Measurements from ENCODE around the gene STX18.

GRCh38 chr4:4512282-4512681 is 29.6 kb downstream of the STX18 start:
- no peak for TF ChIP-seq BCL3 (CRISPR knock-in tag; IDR thresholded peaks at IDR 0.05)
- no peak for TF ChIP-seq CTCF (CRISPR knock-in tag; IDR thresholded peaks at IDR 0.05)
- no peak for TF ChIP-seq ESRRA (CRISPR knock-in tag; IDR thresholded peaks at IDR 0.05; ENCODE audit: low read depth)
- no peak for TF ChIP-seq ZNF580 (CRISPR knock-in tag; IDR thresholded peaks at IDR 0.05; ENCODE audit: borderline replicate concordance, low read depth)
- no peak for TF ChIP-seq HNF4A (CRISPR knock-in tag; IDR thresholded peaks at IDR 0.05)
- TF ChIP-seq HCFC1 (IDR thresholded peaks at IDR 0.05; ENCODE audit: low read depth, low read length), result no peak
- no peak for TF ChIP-seq ZFP36L2 (CRISPR knock-in tag; IDR thresholded peaks at IDR 0.05)
- no peak for TF ChIP-seq THAP7 (CRISPR knock-in tag; IDR thresholded peaks at IDR 0.05)
- no peak for TF ChIP-seq RAD21 (CRISPR knock-in tag; IDR thresholded peaks at IDR 0.05)
- TF ChIP-seq RNF2 (conservative IDR thresholded peaks at IDR 0.05; ENCODE audit: low read depth), result no peak
- TF ChIP-seq ZBTB7A (CRISPR knock-in tag; IDR thresholded peaks at IDR 0.05), result no peak
- no peak for TF ChIP-seq ZNF883 (CRISPR knock-in tag; IDR thresholded peaks at IDR 0.05; ENCODE audit: not compliant biosample characterization)
- no peak for TF ChIP-seq RCOR2 (CRISPR knock-in tag; IDR thresholded peaks at IDR 0.05)
- no peak for TF ChIP-seq ZNF451 (CRISPR knock-in tag; IDR thresholded peaks at IDR 0.05)

Measured in HepG2 (cell line).